ENCODE data around the gene SPRED2.

- TF ChIP-seq SUZ12 (IDR thresholded peaks at IDR 0.05; ENCODE audit: extremely low read depth, insufficient read depth, insufficient read length) (no peak), YY1 (IDR thresholded peaks at IDR 0.05; ENCODE audit: insufficient read depth, insufficient read length) (no peak), ZNF274 (IDR thresholded peaks at IDR 0.05; ENCODE audit: low read depth, low read length) (no peak)
These were observed 5.9 kb upstream of the SPRED2 start for GRCh38 chr2:65438137-65438899.
